ENCODE measurements around the gene ACTR3C.
A peak's percentile ranks its signal among the peaks of the same experiment; 100 is the strongest.
"Not testable (repeated sequence)": the region's sequence is repeated elsewhere in the genome, so short reads cannot be mapped to it uniquely, and the experiment has no call there.

The ACTR3C gene

GRCh38 chr7:150311146-150311545, 12.2 kb downstream of the ACTR3C start:
- no peak for DNase-seq

GRCh38 chr7:150308575-150308974, 14.8 kb downstream of the ACTR3C start:
- no peak for DNase-seq

GRCh38 chr7:150307904-150308303, 15.4 kb downstream of the ACTR3C start:
- no peak for DNase-seq

DNA sequence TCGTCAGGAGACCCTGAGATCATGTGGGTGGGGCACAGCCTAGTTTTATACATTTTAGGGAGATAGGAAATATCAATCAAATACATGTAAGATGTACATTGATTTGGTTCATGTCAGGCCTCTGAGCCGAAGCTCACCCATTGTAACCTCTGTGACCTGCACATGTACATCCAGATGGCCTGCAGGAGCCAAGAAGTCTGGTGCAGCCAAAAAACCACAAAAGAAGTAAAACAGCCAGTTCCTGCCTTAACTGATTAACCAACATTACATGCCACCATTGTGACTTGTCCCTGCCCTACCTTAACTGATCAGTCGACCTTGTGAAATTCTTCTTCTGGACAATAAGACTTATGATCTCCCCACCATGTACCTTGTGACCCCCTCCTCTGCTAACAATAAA, 16.2 kb downstream of the ACTR3C start:
- DNase-seq, result no peak

- not testable (repeated sequence) for DNase-seq
Measured at GRCh38 chr7:150306377-150306776, 17.0 kb downstream of the ACTR3C start.

DNA sequence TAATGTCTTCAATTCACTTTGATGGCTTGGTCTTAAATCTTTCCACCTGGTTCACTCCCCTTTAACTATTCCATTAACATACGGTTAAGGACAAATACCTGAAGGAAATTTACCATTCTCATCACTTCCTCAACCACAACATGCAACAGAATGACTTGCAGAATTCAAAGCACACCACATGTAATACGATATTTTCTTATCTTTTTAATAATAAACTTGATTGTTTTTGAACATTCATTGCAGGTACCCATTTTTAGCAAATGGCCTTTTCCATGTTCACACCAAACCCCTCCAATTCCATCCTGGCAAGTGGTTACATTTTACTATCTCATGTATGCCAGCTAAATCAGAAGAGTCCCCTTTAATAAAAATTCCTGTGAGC, 17.5 kb downstream of the ACTR3C start:
- not testable (repeated sequence) for DNase-seq

DNA sequence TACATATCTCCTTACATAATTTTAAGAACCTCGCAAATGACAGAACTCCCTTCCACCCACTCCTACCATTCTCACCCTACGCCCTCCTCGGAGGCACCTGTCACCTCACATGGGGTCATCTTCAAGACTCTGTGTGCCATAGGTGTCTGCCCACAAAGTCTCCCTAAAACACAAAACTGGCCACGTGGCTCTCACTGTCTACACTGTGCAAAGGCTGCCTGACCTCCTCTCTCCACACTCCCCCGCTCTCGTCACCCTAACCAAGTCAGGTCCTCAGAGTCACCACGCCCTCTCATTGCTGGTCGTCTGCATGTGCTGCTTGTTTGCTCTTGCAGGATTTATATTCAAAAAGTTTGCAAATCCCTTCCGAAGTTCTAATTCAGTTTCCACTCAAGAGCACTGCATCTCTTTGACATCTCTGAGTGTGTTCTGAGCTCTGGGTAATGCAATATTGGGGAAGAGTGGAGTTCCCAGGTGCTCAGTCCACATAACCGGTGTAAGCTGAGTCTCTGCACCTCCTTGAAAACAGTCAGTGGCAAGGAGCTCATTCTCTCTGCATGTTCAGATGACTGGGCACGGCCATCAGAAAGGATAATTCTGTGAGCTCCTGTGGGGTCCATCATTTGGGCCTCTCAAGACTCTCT, 18.0 kb downstream of the ACTR3C start:
- DNase-seq, result not testable (repeated sequence)

DNA sequence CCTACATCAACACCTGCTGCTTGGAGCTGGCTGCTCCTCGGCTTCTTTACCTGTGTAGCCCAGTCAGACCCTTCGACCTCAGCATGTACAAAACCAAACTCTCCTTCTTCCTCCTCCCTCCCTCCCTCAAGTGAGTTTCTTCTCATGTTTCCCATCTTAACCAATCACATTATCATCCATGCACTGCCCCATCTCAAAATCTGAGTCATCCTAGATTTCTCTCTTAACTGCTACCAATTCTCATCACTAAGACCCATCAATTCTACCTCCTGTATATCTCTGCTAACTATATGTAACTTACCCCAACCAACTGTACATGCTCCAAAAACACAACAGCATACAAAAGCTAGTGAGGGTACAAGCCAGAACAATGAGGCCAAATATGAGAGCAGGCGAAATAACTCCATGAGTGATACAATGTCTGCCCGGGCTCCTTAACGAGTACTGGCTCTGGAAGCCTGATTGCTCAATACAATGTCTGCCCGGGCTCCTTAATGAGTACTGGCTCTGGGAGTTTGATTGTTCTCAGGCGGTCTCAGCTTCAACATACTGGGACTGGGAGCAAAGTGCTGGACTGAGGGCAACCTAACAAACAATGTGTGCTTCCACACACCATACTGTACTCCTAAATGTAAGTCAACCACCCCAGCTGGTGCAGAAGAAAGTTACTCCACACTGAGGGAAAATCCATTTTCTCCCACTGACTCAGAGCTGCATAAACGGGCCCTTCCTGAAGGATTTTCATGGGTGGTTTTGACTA, 18.7 kb downstream of the ACTR3C start:
- not testable (repeated sequence) for DNase-seq

DNA sequence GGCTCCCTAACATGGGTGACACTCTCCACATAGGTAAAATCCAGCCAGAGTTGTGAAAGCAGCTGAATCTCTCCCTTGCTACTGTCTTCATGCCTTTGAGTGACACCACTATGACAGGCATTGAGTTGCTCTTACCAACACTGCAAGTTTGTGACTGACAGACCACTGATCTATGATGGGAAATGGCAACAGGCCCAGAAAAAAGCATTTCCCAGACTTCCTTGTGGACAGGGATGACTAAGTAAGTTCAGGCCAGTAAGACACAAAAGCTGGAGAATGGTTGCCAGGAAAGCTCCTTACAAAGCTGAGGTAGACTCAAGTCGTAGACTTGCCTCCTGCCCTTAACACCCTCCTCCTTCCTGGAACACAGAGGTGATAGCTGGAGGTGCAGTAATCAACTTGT, 20.4 kb downstream of the ACTR3C start:
- DNase-seq, result not testable (repeated sequence)

DNA sequence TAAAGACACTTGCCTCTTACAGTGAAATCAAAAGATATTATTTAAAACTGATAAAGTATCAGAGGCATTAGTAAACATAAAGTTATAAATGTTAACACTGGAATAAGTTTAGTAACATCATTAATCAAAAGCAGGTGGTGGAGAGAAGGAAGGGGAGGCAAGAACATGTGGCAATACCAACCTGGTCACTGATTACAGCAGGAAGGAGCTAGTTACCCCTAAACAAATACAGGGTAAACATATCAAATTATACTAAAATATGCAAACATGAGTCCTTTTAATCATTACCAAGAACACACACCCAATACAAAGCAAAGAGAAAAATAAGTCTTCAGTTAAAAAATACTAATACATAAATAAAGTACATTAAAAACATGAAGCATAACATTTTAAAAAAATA, 25.4 kb downstream of the ACTR3C start:
- DNase-seq, result not testable (repeated sequence)

DNA sequence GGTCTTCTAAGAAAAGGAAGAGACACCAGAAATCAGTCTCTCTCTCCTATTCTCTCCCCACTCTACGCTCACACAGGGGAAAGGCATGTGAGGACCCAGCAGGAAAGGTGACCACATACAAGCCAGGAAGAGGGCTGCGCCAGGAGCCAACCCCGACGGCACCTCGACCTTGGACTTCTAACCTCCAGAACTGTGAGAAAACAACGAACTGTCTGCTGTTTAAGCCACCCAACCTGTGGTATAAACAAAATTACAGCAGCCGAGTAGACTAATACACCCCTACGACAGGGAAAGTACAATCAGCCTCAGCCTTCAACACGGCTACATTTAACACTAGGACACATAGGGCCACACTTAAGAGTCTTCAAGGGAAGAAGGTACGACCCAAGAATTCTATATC, 26.5 kb downstream of the ACTR3C start:
- not testable (repeated sequence) for DNase-seq

GRCh38 chr7:150295614-150296013, 27.7 kb downstream of the ACTR3C start:
- DNase-seq, result not testable (repeated sequence)

DNA sequence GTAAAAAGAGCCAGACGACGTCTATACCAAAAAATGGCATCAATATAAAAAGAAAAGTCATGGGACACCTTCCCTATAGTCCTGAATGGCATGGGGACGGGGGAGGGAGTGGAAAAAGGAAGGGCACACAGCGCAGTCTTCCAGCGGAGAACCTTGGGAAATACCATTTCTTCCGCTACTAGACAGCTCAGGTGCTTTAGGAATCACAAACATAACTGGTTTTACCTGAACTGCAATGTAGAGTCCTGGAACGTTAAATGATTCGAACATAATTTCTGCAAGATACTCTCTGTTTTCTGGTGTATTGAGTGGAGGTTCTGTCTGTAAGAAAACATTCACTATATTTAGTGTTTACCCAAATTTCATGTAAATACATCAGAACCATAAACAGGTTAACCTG, 28.3 kb downstream of the ACTR3C start:
- not testable (repeated sequence) for DNase-seq

DNA sequence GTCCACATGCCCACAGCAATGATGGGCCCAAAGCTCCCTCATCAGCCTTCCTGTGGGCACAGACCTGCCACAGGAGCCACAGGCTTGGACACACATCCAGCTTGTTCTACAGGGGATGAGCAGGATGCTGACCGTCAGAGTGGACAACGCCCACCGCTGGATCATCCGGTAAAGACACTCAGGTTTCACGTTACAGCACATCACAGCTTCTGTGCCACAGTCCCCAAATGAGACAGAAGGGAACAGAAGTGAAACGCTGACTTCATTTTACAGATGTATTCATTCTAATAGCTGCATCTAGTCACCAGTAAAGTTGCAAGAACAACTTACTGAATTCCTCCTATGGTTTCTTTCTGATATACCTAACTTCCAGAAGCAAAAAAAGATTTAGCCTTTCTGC, 33.0 kb downstream of the ACTR3C start:
- not testable (repeated sequence) for DNase-seq

GRCh38 chr7:150288816-150289215, 34.5 kb downstream of the ACTR3C start:
- not testable (repeated sequence) for DNase-seq

DNA sequence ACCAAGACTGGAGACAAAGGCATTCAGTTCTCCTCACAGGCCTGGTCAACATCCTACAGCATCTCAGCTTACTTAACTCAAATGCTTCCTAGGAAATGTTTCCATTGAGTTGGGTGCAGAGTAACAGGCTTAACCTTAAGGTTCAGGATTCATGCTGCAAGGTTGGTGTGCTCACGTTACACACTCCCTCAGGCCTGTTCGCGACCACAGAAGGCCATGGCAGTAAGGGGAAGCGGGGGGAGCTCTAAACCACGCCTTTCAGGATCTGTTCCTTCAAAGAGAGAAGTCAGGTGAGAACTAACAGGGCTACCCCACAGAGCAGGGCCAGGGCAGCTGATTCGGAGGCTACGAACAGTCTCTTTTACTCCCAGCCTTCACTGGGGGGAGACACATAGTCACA, 35.5 kb downstream of the ACTR3C start:
- DNase-seq, result not testable (repeated sequence)

DNA sequence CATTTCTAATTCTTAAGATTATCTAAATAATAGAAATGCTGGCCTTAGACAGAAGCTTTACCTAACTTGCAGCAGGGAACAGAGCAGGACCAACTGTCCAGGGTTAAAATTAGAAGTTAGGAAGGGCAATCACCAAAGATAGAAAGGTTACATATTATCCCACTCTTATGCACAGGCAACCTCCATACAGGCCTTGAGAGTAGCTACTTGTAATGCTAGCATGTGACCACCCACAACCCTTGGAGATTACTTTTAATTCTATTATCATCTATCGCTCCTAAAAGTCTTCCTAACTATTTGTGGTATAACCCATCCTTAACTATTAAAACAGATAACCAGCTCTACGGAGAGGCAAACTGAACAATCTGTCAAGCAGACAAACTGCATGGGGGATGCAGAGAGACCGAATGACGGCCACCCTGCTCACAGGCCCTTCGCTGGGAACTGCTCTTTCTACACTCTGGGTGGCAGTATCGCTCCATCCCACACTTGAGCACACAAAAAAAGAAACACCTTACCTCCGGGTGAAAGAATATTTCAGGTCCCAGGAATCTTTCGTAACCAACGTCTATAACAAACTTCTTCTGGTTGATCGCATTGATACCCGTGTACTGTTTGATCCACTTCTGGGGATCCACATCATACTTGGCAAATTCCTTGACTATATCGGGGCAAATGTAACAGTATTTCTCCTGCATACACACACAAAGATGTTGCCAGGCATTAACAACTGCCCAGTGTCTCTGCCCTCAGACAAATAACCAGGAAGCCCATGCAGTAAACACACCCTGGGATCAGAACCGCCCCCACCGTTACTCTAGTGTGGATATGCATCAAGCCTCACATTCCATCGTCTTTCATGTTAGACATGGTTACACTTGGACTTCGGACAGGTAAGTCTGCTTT, 37.2 kb downstream of the ACTR3C start:
- DNase-seq, result peak; percentile 20

DNA sequence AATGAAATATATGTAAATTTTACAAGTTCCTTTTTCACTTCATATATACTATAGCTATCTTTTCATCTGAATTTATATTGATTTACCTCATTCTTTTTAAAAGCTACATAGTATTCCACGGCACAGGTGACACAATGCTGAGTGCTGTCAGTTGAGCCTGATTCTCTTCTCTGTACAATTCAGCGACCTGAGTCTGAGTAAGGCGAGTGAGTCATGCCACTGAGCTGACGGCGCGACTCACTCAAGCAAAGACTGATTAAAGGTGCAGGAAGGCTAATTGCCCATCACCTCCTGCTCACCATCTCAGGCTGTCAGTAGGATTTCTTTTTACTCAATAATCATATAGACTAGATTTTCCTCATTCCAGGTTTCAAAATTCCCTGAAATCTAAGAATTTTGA, 39.7 kb downstream of the ACTR3C start:
- DNase-seq, result not testable (repeated sequence)

DNA sequence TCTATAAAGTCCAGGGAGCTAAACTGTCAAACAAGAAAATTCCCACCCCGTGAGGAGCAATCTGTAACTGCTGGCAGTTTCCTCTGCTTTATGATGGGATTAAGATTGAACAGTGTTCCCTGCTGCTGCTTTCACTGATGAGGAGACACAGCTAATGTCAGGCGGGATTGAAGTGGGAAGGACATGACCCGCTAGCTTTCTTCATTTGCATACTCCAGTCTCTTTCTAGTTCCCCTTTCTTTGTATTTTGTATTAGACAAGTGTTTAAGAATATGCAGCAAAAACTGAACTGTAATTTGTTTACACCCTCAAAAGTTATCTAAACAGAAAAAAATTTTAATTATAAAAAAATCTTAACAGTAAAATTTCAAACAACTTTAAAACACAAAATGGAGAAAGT, 40.2 kb downstream of the ACTR3C start:
- not testable (repeated sequence) for DNase-seq

- not testable (repeated sequence) for DNase-seq
Measured at GRCh38 chr7:150281681-150282403, 41.5 kb downstream of the ACTR3C start.

- DNase-seq, result not testable (repeated sequence)
Measured at GRCh38 chr7:150278383-150278782, 45.0 kb downstream of the ACTR3C start.

DNA sequence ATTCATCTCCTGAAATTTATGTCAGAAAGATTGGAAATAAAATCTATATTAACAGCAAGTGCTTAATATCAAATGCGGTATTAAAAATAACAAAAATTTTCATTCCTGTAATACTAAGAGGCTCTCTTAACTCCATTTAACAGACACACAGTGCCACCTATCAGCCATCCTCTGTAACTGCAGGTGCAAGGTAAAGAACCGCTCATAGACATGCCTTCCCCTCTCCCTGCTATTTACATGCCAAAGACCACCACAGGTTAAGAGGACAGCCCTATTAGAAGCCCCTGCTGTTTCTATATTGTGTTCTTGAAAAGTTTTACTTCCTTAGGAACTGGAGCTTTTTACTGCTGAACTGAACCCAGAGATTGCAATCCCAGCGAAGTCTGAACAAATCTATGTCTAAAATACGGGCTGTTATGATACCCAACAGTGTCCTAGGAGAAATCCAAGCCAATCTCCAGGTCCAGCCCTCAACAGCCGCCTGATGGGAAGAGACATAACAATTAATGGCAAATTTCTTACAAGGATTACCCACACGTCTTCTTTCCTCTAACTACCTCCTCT, 47.1 kb downstream of the ACTR3C start:
- DNase-seq, result peak; percentile 60
